ENCODE data around the gene PACS1. TPM values are rescaled to one million over a fixed set of nuclear protein-coding genes. Genes with fewer than 3 reads are reported as not detected.

The PACS1 gene
- total and polyA plus RNA-seq, 2 donors (not counting 1 experiment from before 2014, with no cell fraction given), result 25.9 to 28.5 TPM

DNA sequence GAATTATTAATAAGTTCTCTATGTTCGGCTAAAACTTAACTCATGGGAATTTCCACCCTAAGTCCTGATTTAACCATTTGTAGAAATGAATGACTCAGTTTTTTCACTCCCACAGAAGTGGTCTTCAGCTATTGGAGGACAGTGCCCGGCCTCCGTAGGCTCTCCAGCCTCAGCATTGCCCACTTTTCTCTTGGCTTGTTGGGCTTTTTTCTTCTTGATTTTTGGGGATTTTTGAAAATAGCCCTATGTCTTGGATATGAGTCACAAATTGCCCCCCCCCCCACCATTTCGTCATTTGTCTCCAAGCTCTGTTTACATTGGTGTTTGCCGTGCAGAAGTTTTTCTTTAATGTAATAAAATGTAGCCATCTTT is 66.7 kb downstream of the PACS1 start:
- TF ChIP-seq, protein P1, sequence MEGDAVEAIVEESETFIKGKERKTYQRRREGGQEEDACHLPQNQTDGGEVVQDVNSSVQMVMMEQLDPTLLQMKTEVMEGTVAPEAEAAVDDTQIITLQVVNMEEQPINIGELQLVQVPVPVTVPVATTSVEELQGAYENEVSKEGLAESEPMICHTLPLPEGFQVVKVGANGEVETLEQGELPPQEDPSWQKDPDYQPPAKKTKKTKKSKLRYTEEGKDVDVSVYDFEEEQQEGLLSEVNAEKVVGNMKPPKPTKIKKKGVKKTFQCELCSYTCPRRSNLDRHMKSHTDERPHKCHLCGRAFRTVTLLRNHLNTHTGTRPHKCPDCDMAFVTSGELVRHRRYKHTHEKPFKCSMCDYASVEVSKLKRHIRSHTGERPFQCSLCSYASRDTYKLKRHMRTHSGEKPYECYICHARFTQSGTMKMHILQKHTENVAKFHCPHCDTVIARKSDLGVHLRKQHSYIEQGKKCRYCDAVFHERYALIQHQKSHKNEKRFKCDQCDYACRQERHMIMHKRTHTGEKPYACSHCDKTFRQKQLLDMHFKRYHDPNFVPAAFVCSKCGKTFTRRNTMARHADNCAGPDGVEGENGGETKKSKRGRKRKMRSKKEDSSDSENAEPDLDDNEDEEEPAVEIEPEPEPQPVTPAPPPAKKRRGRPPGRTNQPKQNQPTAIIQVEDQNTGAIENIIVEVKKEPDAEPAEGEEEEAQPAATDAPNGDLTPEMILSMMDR (conservative IDR thresholded peaks at IDR 0.05 in 1 of 2, IDR thresholded peaks at IDR 0.05 in 1 of 2; ENCODE audit: low read depth in 1 of 2, low read length in 2 of 2), result no peak
- no peak for TF ChIP-seq EZH2 (IDR thresholded peaks at IDR 0.05; ENCODE audit: low read length, missing control alignments)
- peak overlapping the region in 1 of 4 experiments; percentile 2 for H3K4me3 ChIP-seq (replicated peaks in 1 of 4; ENCODE audit: control extremely low read depth in 1 of 4, insufficient read depth in 1 of 4, low read depth in 3 of 4, low read length in 4 of 4)
- H2AFZ ChIP-seq (ENCODE audit: low read length), result no peak overlapping the region
- peak overlapping the region; percentile 18 for H3K27ac ChIP-seq (ENCODE audit: insufficient read depth, low read length)
- DNase-seq (ENCODE audit: low read depth in 2 of 2), result peak; percentile 68 to 89
- no peak overlapping the region for H3K9ac ChIP-seq (ENCODE audit: insufficient read depth, low read length)
- H3K9me3 ChIP-seq (ENCODE audit: control insufficient read depth, insufficient read depth, low read depth, low read length), result no peaks in the 10 kb centered on the region
- H3K4me1 ChIP-seq (ENCODE audit: control insufficient read depth, extremely low read depth, insufficient read depth, low read length), result peaks cover 12% of the 10 kb centered on the region
- H3K4me2 ChIP-seq (ENCODE audit: extremely low read depth, insufficient read depth, low read length), result peak overlapping the region; percentile 47
- no peaks in the 10 kb centered on the region for H4K20me1 ChIP-seq (ENCODE audit: control insufficient read depth, extremely low read depth, insufficient read depth, low read length)
- H3K27me3 ChIP-seq (ENCODE audit: control insufficient read depth, insufficient read depth, low read length), result no peaks in the 10 kb centered on the region
- peaks cover 3% of the 10 kb centered on the region for H3K79me2 ChIP-seq (ENCODE audit: control insufficient read depth, insufficient read depth, low read length)
- no peaks in the 10 kb centered on the region for H3K36me3 ChIP-seq (ENCODE audit: control insufficient read depth, insufficient read depth, low read length)

DNA sequence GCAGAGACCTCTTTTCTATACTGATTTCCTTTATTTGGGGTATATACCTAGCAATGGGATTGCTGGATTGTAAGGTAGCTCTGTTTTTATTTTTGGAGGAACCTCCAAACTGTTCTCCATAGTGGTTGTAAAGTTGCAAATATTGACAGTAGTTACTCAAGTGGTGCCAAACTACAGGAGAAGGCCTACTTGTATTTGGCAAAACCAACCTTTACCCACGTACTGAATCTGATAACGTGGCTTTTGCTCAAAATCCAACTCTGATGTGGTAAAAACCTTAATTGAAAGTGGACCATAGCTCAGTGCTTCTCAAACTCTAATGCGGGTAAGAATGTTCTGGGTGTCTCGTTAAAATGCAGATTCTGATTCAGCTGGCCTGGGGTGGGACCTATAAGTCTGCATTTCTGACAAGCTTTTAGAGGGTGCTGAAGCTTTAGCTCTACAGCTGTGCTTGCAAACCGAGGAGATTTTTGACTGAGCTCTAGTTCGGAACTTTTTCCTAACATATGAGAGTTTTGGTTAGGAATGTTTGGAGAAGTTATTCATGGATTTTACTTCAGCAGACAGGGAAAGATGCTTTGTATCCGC is 69.8 kb downstream of the PACS1 start:
- Histone ChIP-seq H3K4me2 (ENCODE audit: extremely low read depth, insufficient read depth, low read length) (no peak overlapping the region), H3K4me1 (ENCODE audit: control insufficient read depth, extremely low read depth, insufficient read depth, low read length) (peaks cover 14% of the 10 kb centered on the region), H3K36me3 (ENCODE audit: control insufficient read depth, insufficient read depth, low read length) (no peaks in the 10 kb centered on the region), H2AFZ (ENCODE audit: low read length) (no peak overlapping the region), H3K4me3 (replicated peaks in 1 of 4; ENCODE audit: control extremely low read depth in 1 of 4, insufficient read depth in 1 of 4, low read depth in 3 of 4, low read length in 4 of 4) (no peak overlapping the region), H3K9ac (ENCODE audit: insufficient read depth, low read length) (no peak overlapping the region), H3K9me3 (ENCODE audit: control insufficient read depth, insufficient read depth, low read depth, low read length) (no peaks in the 10 kb centered on the region), H3K27ac (ENCODE audit: insufficient read depth, low read length) (no peak overlapping the region), H3K79me2 (ENCODE audit: control insufficient read depth, insufficient read depth, low read length) (peaks cover 3% of the 10 kb centered on the region), H4K20me1 (ENCODE audit: control insufficient read depth, extremely low read depth, insufficient read depth, low read length) (no peaks in the 10 kb centered on the region), H3K27me3 (ENCODE audit: control insufficient read depth, insufficient read depth, low read length) (no peaks in the 10 kb centered on the region)
- TF ChIP-seq, protein P1 (conservative IDR thresholded peaks at IDR 0.05 in 1 of 2, IDR thresholded peaks at IDR 0.05 in 1 of 2; ENCODE audit: low read depth in 1 of 2, low read length in 2 of 2), result no peak
- no peak for TF ChIP-seq EZH2 (IDR thresholded peaks at IDR 0.05; ENCODE audit: low read length, missing control alignments)
- no peak for DNase-seq (ENCODE audit: low read depth in 2 of 2)

DNA sequence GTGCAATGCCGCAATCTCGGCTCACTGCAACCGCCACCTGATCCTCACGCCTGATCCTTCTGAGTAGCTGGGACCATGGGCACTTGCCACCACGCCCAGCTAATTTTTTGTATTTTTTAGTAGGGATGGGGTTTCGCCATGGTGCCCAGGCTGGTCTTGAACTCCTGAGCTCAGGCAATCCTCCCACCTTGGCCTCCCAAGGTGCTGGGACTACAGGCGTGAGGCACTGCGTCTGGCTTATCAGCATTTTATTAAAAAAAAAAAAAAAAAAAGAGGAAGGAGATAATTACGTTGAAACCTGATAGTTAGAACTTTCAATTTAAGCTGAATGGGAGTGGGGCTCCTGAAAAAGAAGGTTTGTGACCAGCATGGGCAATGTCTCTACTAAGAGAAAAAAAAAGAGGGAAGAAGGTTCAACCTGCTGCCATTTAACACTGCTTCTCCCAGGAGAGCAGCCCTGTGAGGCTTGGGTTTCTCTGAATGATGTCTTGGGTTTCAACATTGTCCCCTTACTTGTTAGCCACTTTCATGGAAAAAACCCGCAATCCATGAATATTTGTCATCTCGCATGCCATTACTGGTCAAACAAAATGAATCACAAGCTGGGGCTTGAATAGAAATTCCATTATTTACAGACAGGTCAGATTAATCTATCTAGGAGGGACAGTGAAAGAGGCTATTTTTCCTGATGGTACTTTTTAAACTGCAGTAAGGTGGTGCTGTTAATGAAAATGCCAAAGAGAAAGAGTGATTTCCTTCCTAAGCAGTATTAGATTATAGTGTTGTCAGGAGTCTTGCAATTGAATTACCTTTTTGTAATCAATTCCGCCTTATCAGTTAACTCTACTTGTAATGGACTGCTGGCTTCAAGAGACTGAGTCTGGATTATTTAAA is 72.5 kb downstream of the PACS1 start:
- Histone ChIP-seq H3K79me2 (ENCODE audit: control insufficient read depth, insufficient read depth, low read length) (peaks cover 3% of the 10 kb centered on the region), H3K9me3 (ENCODE audit: control insufficient read depth, insufficient read depth, low read depth, low read length) (no peaks in the 10 kb centered on the region), H3K27me3 (ENCODE audit: control insufficient read depth, insufficient read depth, low read length) (no peaks in the 10 kb centered on the region), H3K4me2 (ENCODE audit: extremely low read depth, insufficient read depth, low read length) (no peak overlapping the region), H3K4me3 (replicated peaks in 1 of 4; ENCODE audit: control extremely low read depth in 1 of 4, insufficient read depth in 1 of 4, low read depth in 3 of 4, low read length in 4 of 4) (no peak overlapping the region), H3K4me1 (ENCODE audit: control insufficient read depth, extremely low read depth, insufficient read depth, low read length) (peaks cover 3% of the 10 kb centered on the region), H2AFZ (ENCODE audit: low read length) (no peak overlapping the region), H3K9ac (ENCODE audit: insufficient read depth, low read length) (no peak overlapping the region), H3K27ac (ENCODE audit: insufficient read depth, low read length) (no peak overlapping the region), H3K36me3 (ENCODE audit: control insufficient read depth, insufficient read depth, low read length) (no peaks in the 10 kb centered on the region), H4K20me1 (ENCODE audit: control insufficient read depth, extremely low read depth, insufficient read depth, low read length) (no peaks in the 10 kb centered on the region)
- peak in 1 of 2 donors; percentile 79 for DNase-seq (ENCODE audit: low read depth in 2 of 2)
- no peak for TF ChIP-seq EZH2 (IDR thresholded peaks at IDR 0.05; ENCODE audit: low read length, missing control alignments)
- TF ChIP-seq, protein P1 (conservative IDR thresholded peaks at IDR 0.05 in 1 of 2, IDR thresholded peaks at IDR 0.05 in 1 of 2; ENCODE audit: low read depth in 1 of 2, low read length in 2 of 2), result no peak

Measured in fibroblast of lung (primary cell).